ENCODE results near the gene SENP6. TPM values are rescaled to one million over a fixed set of nuclear protein-coding genes. Genes with fewer than 3 reads are reported as not detected.

Gene SENP6

GRCh38 chr6:75761489-75761888, 159.8 kb downstream of the SENP6 start:
- Histone ChIP-seq H3K79me2 (ENCODE audit: control insufficient read depth, insufficient read depth, low read length) (no peaks in the 10 kb centered on the region), H3K56ac (ENCODE audit: low read length) (no peak overlapping the region), H3K23ac (ENCODE audit: low read length) (no peak overlapping the region), H3K18ac (ENCODE audit: low read length) (no peak overlapping the region), H3K4me1 (ENCODE audit: control insufficient read depth, low read depth, low read length) (no peaks in the 10 kb centered on the region), H3K4me3 (ENCODE audit: low read length) (no peak overlapping the region), H4K8ac (ENCODE audit: low read depth, low read length) (no peak overlapping the region), H2BK120ac (ENCODE audit: low read depth, low read length) (no peak overlapping the region), H2BK15ac (replicated peaks; ENCODE audit: low read depth) (no peak overlapping the region), H3K27me3 (ENCODE audit: insufficient read depth, low read length, poor library complexity) (no peaks in the 10 kb centered on the region), H3K4me2 (ENCODE audit: low read length) (no peak overlapping the region), H3K9ac (ENCODE audit: low read length) (no peak overlapping the region), H3K4ac (ENCODE audit: low read depth, low read length) (no peak overlapping the region), H3K79me1 (ENCODE audit: low read length) (no peaks in the 10 kb centered on the region), H3K36me3 (ENCODE audit: control insufficient read depth, insufficient read depth, low read length) (no peaks in the 10 kb centered on the region), H3K27ac (ENCODE audit: low read depth, low read length) (no peak overlapping the region), H4K5ac (ENCODE audit: low read length) (no peak overlapping the region), H2BK5ac (ENCODE audit: low read length) (no peak overlapping the region), H2AK5ac (ENCODE audit: low read length) (no peak overlapping the region)
- no CpG with 5 or more reads among the region's 1 CpG for WGBS (ENCODE audit: extremely low coverage, insufficient coverage, low lambda C conversion rate)
- DNase-seq = no peak

- no peaks in the 10 kb centered on the region for H3K79me1 ChIP-seq (ENCODE audit: low read length)
- no peaks in the 10 kb centered on the region for H3K79me2 ChIP-seq (ENCODE audit: control insufficient read depth, insufficient read depth, low read length)
- no peak overlapping the region for H2BK15ac ChIP-seq (replicated peaks; ENCODE audit: low read depth)
- no peak overlapping the region for H3K4me2 ChIP-seq (ENCODE audit: low read length)
- H3K23ac ChIP-seq (ENCODE audit: low read length) = no peak overlapping the region
- no peak for DNase-seq
- no peaks in the 10 kb centered on the region for H3K36me3 ChIP-seq (ENCODE audit: control insufficient read depth, insufficient read depth, low read length)
- H4K8ac ChIP-seq (ENCODE audit: low read depth, low read length) = no peak overlapping the region
- H3K56ac ChIP-seq (ENCODE audit: low read length) = no peak overlapping the region
- H3K18ac ChIP-seq (ENCODE audit: low read length) = no peak overlapping the region
- H3K27me3 ChIP-seq (ENCODE audit: insufficient read depth, low read length, poor library complexity) = no peaks in the 10 kb centered on the region
- H4K5ac ChIP-seq (ENCODE audit: low read length) = no peak overlapping the region
- no peak overlapping the region for H2BK120ac ChIP-seq (ENCODE audit: low read depth, low read length)
- no peak overlapping the region for H2BK5ac ChIP-seq (ENCODE audit: low read length)
- no peak overlapping the region for H3K9ac ChIP-seq (ENCODE audit: low read length)
- no peak overlapping the region for H3K4me3 ChIP-seq (ENCODE audit: low read length)
- H2AK5ac ChIP-seq (ENCODE audit: low read length) = no peak overlapping the region
- no peaks in the 10 kb centered on the region for H3K4me1 ChIP-seq (ENCODE audit: control insufficient read depth, low read depth, low read length)
- no CpG with 5 or more reads among the region's 8 CpGs for WGBS (ENCODE audit: extremely low coverage, insufficient coverage, low lambda C conversion rate)
- H3K4ac ChIP-seq (ENCODE audit: low read depth, low read length) = no peak overlapping the region
- H3K27ac ChIP-seq (ENCODE audit: low read depth, low read length) = no peak overlapping the region
Measured at GRCh38 chr6:75762063-75762462, 160.4 kb downstream of the SENP6 start.

GRCh38 chr6:75766387-75766786, 164.7 kb downstream of the SENP6 start:
- H3K4ac ChIP-seq (ENCODE audit: low read depth, low read length) = no peak overlapping the region
- no peak overlapping the region for H2BK5ac ChIP-seq (ENCODE audit: low read length)
- H2BK120ac ChIP-seq (ENCODE audit: low read depth, low read length) = no peak overlapping the region
- no peaks in the 10 kb centered on the region for H3K36me3 ChIP-seq (ENCODE audit: control insufficient read depth, insufficient read depth, low read length)
- no peaks in the 10 kb centered on the region for H3K27me3 ChIP-seq (ENCODE audit: insufficient read depth, low read length, poor library complexity)
- H3K27ac ChIP-seq (ENCODE audit: low read depth, low read length) = no peak overlapping the region
- H3K79me2 ChIP-seq (ENCODE audit: control insufficient read depth, insufficient read depth, low read length) = no peaks in the 10 kb centered on the region
- H3K79me1 ChIP-seq (ENCODE audit: low read length) = no peaks in the 10 kb centered on the region
- no peak overlapping the region for H3K56ac ChIP-seq (ENCODE audit: low read length)
- no peak overlapping the region for H3K18ac ChIP-seq (ENCODE audit: low read length)
- H3K4me2 ChIP-seq (ENCODE audit: low read length) = no peak overlapping the region
- no peak overlapping the region for H4K8ac ChIP-seq (ENCODE audit: low read depth, low read length)
- no peaks in the 10 kb centered on the region for H3K4me1 ChIP-seq (ENCODE audit: control insufficient read depth, low read depth, low read length)
- H3K23ac ChIP-seq (ENCODE audit: low read length) = no peak overlapping the region
- H2AK5ac ChIP-seq (ENCODE audit: low read length) = no peak overlapping the region
- no peak overlapping the region for H3K9ac ChIP-seq (ENCODE audit: low read length)
- H2BK15ac ChIP-seq (replicated peaks; ENCODE audit: low read depth) = no peak overlapping the region
- H3K4me3 ChIP-seq (ENCODE audit: low read length) = no peak overlapping the region
- no peak for DNase-seq
- H4K5ac ChIP-seq (ENCODE audit: low read length) = no peak overlapping the region

Small RNAs within 50 kb of the gene (small RNA-seq; reads per million reads assigned to genes)
- gene RNU6-1016P (ENCODE audit: insufficient read depth) (not detected), gene RNU6-1338P (ENCODE audit: insufficient read depth) (not detected), gene RNU6-155P (ENCODE audit: insufficient read depth) (not detected)

Data from mesendoderm (in vitro differentiated cells).